RWPE2 (cell line): Measurements from ENCODE around the gene DENND4A.

ENCODE experiments used
- ATAC-seq: fragments of 200-7000 bp; cut with Tn5 transposase; 3 replicates; pipeline ENCODE4 v1.9.1; 2021; ENCODE audit warnings: low read depth
- DNase-seq: peaks from one replicate; pipeline ENCODE4 v3.0.0-alpha.2; 2020; ENCODE audit warnings: low spot score
- H3K27ac ChIP-seq: fragments of 450-650 bp; 2 replicates; pipeline ENCODE4 v1.5.1; 2017; ENCODE audit warnings: mild to moderate bottlenecking; ENCODE audit not compliant: poor library complexity, severe bottlenecking
- H3K27me3 ChIP-seq: fragments of 250-450 bp; sonication (Bioruptor Pico); 2 replicates; pipeline ENCODE4 v1.5.1; 2021; ENCODE audit warnings: mild to moderate bottlenecking, moderate library complexity; ENCODE audit not compliant: insufficient read depth, poor library complexity, severe bottlenecking
- H3K36me3 ChIP-seq: fragments of 250-450 bp; sonication (Bioruptor Pico); 2 replicates; pipeline ENCODE4 v1.5.1; 2020; ENCODE audit warnings: low read depth, mild to moderate bottlenecking, moderate library complexity
- H3K4me1 ChIP-seq: fragments of 250-450 bp; sonication (Bioruptor Pico); 2 replicates; pipeline ENCODE4 v1.5.1; 2021; ENCODE audit warnings: mild to moderate bottlenecking, moderate library complexity; ENCODE audit not compliant: insufficient read depth, poor library complexity, severe bottlenecking
- H3K4me3 ChIP-seq: fragments of 250-450 bp; sonication (Bioruptor Pico); 2 replicates; pipeline ENCODE4 v1.5.1; 2021; ENCODE audit warnings: mild to moderate bottlenecking, moderate library complexity; ENCODE audit not compliant: severe bottlenecking
- H3K9me3 ChIP-seq: fragments of 250-450 bp; sonication (Bioruptor Pico); 2 replicates; pipeline ENCODE4 v1.5.1; 2021; ENCODE audit warnings: mild to moderate bottlenecking, moderate library complexity; ENCODE audit not compliant: severe bottlenecking
- CTCF ChIP-seq: fragments of 450-650 bp; IDR thresholded peaks from one replicate; pipeline ENCODE4 v1.5.1; 2017; ENCODE audit warnings: mild to moderate bottlenecking, moderate library complexity; ENCODE audit not compliant: poor library complexity, severe bottlenecking

Gene DENND4A

GRCh38 chr15:65833501-65834205 lies 41.6 kb upstream of the DENND4A start:
- no peaks in the 10 kb centered on the region for H3K9me3 ChIP-seq
- H3K4me3 ChIP-seq, result no peak overlapping the region
- H3K36me3 ChIP-seq, result no peaks in the 10 kb centered on the region
- DNase-seq, result no peak
- ATAC-seq, result no peak
- peak overlapping the region; percentile 50 for H3K27ac ChIP-seq
- H3K4me1 ChIP-seq, result peaks cover 8% of the 10 kb centered on the region
- TF ChIP-seq CTCF, result no peak
- H3K27me3 ChIP-seq, result no peaks in the 10 kb centered on the region

GRCh38 chr15:65832549-65833364 lies 40.7 kb upstream of the DENND4A start:
- TF ChIP-seq CTCF, result peak; percentile 68
- Histone ChIP-seq H3K9me3 (no peaks in the 10 kb centered on the region), H3K4me3 (no peak overlapping the region), H3K4me1 (peaks cover 8% of the 10 kb centered on the region), H3K36me3 (no peaks in the 10 kb centered on the region), H3K27ac (peak overlapping the region; percentile 50), H3K27me3 (no peaks in the 10 kb centered on the region)
- ATAC-seq (peak; percentile 96), DNase-seq (peak; percentile 73)

DNA sequence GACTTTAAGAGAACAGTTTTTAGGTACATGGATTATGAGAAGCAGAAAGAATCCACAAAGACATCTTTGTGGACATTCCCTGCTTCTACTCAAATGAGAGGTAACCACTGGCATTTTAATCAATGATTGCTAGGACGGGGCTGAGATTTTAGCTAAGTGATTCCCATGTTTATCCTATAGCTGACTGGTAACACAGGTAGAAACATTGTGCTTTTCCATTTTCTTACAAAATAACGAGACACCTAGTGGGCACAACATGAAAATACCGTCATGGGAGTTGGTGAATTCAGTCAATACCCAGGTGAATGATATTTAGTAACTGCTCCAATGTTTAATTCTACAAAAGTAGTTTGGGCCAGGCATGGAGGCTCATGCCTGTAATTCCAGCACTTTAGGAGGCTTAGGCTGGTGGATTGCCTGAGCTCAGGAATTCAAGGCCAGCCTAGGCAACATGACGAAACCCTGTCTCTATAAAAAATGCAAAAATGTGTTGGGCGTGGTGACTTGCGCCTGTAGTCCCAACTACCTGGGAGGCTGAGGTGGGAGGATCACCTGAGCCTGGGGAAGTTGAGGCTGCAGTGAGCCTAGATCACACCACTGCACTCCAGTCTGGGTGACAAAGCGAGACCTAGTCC lies 37.2 kb upstream of the DENND4A start:
- Histone ChIP-seq H3K4me1 (peaks cover 8% of the 10 kb centered on the region), H3K27me3 (no peaks in the 10 kb centered on the region), H3K36me3 (no peaks in the 10 kb centered on the region), H3K9me3 (no peaks in the 10 kb centered on the region), H3K4me3 (no peak overlapping the region), H3K27ac (no peak overlapping the region)
- peak; percentile 90 for TF ChIP-seq CTCF
- DNase-seq, result no peak
- ATAC-seq, result no peak

- ATAC-seq (no peak), DNase-seq (no peak)
- no peak overlapping the region for H3K27ac ChIP-seq
- no peak overlapping the region for H3K4me3 ChIP-seq
- H3K27me3 ChIP-seq, result no peaks in the 10 kb centered on the region
- TF ChIP-seq CTCF, result no peak
- no peaks in the 10 kb centered on the region for H3K36me3 ChIP-seq
- H3K4me1 ChIP-seq, result peaks cover 8% of the 10 kb centered on the region
- H3K9me3 ChIP-seq, result no peaks in the 10 kb centered on the region
Measured at GRCh38 chr15:65828585-65828984, 36.5 kb upstream of the DENND4A start.
